Measurements from ENCODE around the gene KEAP1. TPM values are rescaled to one million over a fixed set of nuclear protein-coding genes. Genes with fewer than 3 reads are reported as not detected.
"Not testable (repeated sequence)": the region's sequence is repeated elsewhere in the genome, so short reads cannot be mapped to it uniquely, and the experiment has no call there.

KEAP1 gene
- polyA plus RNA-seq, 2 donors, result 54.2 to 63.9 TPM

GRCh38 chr19:10526887-10527286, 23.7 kb upstream of the KEAP1 start:
- H3K9me3 ChIP-seq (ENCODE audit: control insufficient read depth in 2 of 2, insufficient read depth in 1 of 2, low read depth in 1 of 2, low read length in 1 of 2); H3K4me1 ChIP-seq (ENCODE audit: control insufficient read depth in 2 of 2, insufficient read depth in 2 of 2, low read length in 1 of 2); H3K36me3 ChIP-seq (ENCODE audit: control insufficient read depth in 2 of 2, insufficient read depth in 2 of 2, low read length in 1 of 2); H3K27ac ChIP-seq (ENCODE audit: low read depth in 2 of 2, low read length in 1 of 2); H3K4me3 ChIP-seq (ENCODE audit: low read depth in 1 of 2, low read length in 2 of 2); H3K27me3 ChIP-seq (ENCODE audit: control insufficient read depth in 1 of 2, insufficient read depth in 2 of 2, low read length in 2 of 2): not testable (repeated sequence)
- WGBS, 2 donors, result 88 to 92% methylated on average over 8 of the region's 8 CpGs

GRCh38 chr19:10525636-10526035, 22.5 kb upstream of the KEAP1 start:
- Histone ChIP-seq H3K27ac (ENCODE audit: low read depth in 2 of 2, low read length in 1 of 2) (no peak overlapping the region), H3K4me3 (ENCODE audit: low read depth in 1 of 2, low read length in 2 of 2) (no peak overlapping the region), H3K4me1 (ENCODE audit: control insufficient read depth in 2 of 2, insufficient read depth in 2 of 2, low read length in 1 of 2) (peaks cover 0 to 4% of the 10 kb centered on the region in 2 donors), H3K9me3 (ENCODE audit: control insufficient read depth in 2 of 2, insufficient read depth in 1 of 2, low read depth in 1 of 2, low read length in 1 of 2) (no peaks in the 10 kb centered on the region), H3K36me3 (ENCODE audit: control insufficient read depth in 2 of 2, insufficient read depth in 2 of 2, low read length in 1 of 2) (no peaks in the 10 kb centered on the region), H3K27me3 (ENCODE audit: control insufficient read depth in 1 of 2, insufficient read depth in 2 of 2, low read length in 2 of 2) (no peaks in the 10 kb centered on the region)
- WGBS, 2 donors, result 90 to 96% methylated on average over 7 of the region's 7 CpGs

DNA sequence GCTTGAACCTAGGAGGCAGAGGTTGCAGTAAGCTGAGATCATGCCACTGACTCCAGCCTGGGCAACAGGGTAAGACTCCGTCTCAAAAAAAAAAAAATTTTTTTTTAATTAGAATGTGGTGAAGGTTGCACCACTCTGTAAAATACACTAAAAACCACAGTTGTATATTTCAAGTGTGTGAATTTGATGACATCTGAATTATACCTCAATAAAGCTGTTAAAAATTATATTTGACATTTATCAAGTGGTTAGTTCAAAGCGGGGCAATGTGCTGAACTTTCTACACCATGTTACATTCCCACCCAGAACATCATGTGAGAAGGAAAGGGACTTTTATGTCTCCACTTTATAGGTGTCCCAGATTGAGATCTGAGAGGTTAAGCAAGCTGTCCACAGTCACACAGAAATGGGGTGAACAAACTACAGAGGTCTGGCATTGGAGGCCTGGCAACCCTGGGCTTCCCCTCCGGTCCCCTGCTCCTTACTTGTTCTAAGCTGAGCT, 20.0 kb upstream of the KEAP1 start:
- Histone ChIP-seq H3K27ac (ENCODE audit: low read depth in 2 of 2, low read length in 1 of 2) (no peak overlapping the region), H3K27me3 (ENCODE audit: control insufficient read depth in 1 of 2, insufficient read depth in 2 of 2, low read length in 2 of 2) (no peaks in the 10 kb centered on the region), H3K4me3 (ENCODE audit: low read depth in 1 of 2, low read length in 2 of 2) (no peak overlapping the region), H3K4me1 (ENCODE audit: control insufficient read depth in 2 of 2, insufficient read depth in 2 of 2, low read length in 1 of 2) (peaks cover 4 to 13% of the 10 kb centered on the region in 2 donors), H3K9me3 (ENCODE audit: control insufficient read depth in 2 of 2, insufficient read depth in 1 of 2, low read depth in 1 of 2, low read length in 1 of 2) (no peaks in the 10 kb centered on the region), H3K36me3 (ENCODE audit: control insufficient read depth in 2 of 2, insufficient read depth in 2 of 2, low read length in 1 of 2) (no peaks in the 10 kb centered on the region)
- WGBS, 2 donors, result 70 to 76% methylated on average over 3 of the region's 3 CpGs

GRCh38 chr19:10521461-10522171, 18.5 kb upstream of the KEAP1 start:
- H3K9me3 ChIP-seq (ENCODE audit: control insufficient read depth in 2 of 2, insufficient read depth in 1 of 2, low read depth in 1 of 2, low read length in 1 of 2), result no peaks in the 10 kb centered on the region
- H3K27me3 ChIP-seq (ENCODE audit: control insufficient read depth in 1 of 2, insufficient read depth in 2 of 2, low read length in 2 of 2), result no peaks in the 10 kb centered on the region
- no peaks in the 10 kb centered on the region for H3K36me3 ChIP-seq (ENCODE audit: control insufficient read depth in 2 of 2, insufficient read depth in 2 of 2, low read length in 1 of 2)
- H3K27ac ChIP-seq (ENCODE audit: low read depth in 2 of 2, low read length in 1 of 2), result peak overlapping the region; percentile 69 to 90
- 44 to 57% methylated on average over 12 to 13 of the region's 13 CpGs for WGBS, 2 donors
- H3K4me3 ChIP-seq (ENCODE audit: low read depth in 1 of 2, low read length in 2 of 2), result no peak overlapping the region
- H3K4me1 ChIP-seq (ENCODE audit: control insufficient read depth in 2 of 2, insufficient read depth in 2 of 2, low read length in 1 of 2), result peaks cover 4 to 17% of the 10 kb centered on the region in 2 donors

DNA sequence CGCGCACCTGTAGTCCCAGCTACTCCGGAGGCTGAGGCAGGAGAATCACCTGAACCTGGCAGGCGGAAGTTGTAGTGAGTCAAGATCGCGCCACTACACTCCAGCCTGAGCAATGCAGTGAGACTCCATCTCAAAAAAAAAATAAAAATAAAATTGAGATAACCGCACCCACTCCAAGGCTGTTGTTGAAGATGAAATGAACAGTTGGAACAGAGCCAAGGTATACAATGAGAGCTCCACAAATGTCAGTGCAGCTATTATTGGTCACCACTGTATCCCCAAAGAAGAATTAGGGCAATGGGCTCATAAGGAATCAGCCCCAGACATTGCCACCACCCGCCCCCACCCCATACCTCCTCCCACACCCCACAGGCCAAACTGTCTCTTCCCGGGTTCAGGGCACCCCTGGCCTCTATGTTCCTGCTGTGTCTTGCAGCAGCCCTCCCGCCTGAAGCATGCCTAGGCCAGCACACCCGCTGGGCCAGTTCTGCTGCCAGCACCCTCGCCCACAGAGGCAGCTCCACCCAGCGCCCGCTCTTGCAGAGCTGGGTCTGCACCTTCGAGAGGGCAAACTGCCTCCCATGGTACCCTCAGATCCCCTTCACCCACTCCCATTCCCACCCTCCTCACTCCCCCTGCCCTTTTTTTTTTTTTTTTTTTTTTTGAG, 17.6 kb upstream of the KEAP1 start:
- Histone ChIP-seq H3K4me3 (ENCODE audit: low read depth in 1 of 2, low read length in 2 of 2) (no peak overlapping the region), H3K4me1 (ENCODE audit: control insufficient read depth in 2 of 2, insufficient read depth in 2 of 2, low read length in 1 of 2) (peaks cover 4 to 17% of the 10 kb centered on the region in 2 donors), H3K36me3 (ENCODE audit: control insufficient read depth in 2 of 2, insufficient read depth in 2 of 2, low read length in 1 of 2) (no peaks in the 10 kb centered on the region), H3K27ac (ENCODE audit: low read depth in 2 of 2, low read length in 1 of 2) (peak overlapping the region; percentile 84 to 90), H3K9me3 (ENCODE audit: control insufficient read depth in 2 of 2, insufficient read depth in 1 of 2, low read depth in 1 of 2, low read length in 1 of 2) (no peaks in the 10 kb centered on the region), H3K27me3 (ENCODE audit: control insufficient read depth in 1 of 2, insufficient read depth in 2 of 2, low read length in 2 of 2) (no peaks in the 10 kb centered on the region)
- 50 to 62% methylated on average over 15 of the region's 15 CpGs for WGBS, 2 donors

GRCh38 chr19:10519421-10519820, 16.3 kb upstream of the KEAP1 start:
- Histone ChIP-seq H3K27me3 (ENCODE audit: control insufficient read depth in 1 of 2, insufficient read depth in 2 of 2, low read length in 2 of 2) (peaks cover 0 to 1% of the 10 kb centered on the region in 2 donors), H3K27ac (ENCODE audit: low read depth in 2 of 2, low read length in 1 of 2) (peak overlapping the region; percentile 88 to 90)
- WGBS, 2 donors, result 60 to 61% methylated on average over 7 of the region's 7 CpGs

DNA sequence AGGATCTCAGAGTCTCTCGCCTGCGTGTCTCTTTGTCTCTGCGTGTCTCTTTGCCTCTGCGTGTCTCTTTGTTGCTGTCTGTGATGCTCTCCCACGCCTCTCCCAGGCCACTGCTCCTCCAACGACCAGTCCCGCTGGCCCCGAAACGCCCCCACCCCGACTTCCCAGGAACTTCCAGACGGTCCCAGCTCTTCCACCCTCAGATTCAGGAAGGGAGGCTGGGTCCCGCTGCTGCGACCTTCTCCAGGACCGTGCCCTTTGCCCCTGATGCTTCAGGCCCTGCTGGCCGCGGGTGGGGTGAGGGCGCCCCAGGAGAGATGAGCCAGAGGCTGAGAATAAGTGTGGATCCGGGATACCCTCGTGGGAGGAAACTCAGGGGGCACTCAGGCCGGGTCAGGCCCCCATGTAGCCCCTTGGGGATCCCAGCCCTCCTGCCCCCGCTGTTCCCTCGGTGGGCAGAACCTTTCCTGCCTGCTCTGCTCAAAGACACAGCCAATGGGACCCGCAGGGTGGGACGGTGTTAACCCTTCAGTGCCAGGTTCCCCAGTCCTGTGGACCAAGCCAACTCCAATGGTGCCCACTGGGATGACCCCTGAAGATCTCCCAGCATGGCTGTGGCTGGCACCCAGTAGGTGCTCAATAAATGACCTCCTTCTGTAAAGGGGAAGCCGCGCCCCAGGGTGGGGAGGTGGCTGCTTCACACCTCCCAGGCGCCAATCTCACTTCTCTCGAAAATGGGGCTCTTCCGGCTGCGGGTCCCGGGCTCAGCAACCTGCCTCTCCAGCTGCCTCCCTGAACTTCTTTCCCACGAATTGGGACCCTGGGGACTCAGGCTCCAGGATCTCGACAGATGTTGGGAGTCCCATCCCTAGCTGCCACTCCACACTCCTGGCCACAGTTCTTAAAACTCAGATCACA, 15.5 kb upstream of the KEAP1 start:
- Histone ChIP-seq H3K27ac (ENCODE audit: low read depth in 2 of 2, low read length in 1 of 2) (peak overlapping the region; percentile 88 to 90), H3K27me3 (ENCODE audit: control insufficient read depth in 1 of 2, insufficient read depth in 2 of 2, low read length in 2 of 2) (peaks cover 0 to 5% of the 10 kb centered on the region in 2 donors), H3K9me3 (ENCODE audit: control insufficient read depth in 2 of 2, insufficient read depth in 1 of 2, low read depth in 1 of 2, low read length in 1 of 2) (peaks cover 0 to 4% of the 10 kb centered on the region in 2 donors), H3K4me3 (ENCODE audit: low read depth in 1 of 2, low read length in 2 of 2) (no peak overlapping the region), H3K4me1 (ENCODE audit: control insufficient read depth in 2 of 2, insufficient read depth in 2 of 2, low read length in 1 of 2) (peaks cover 4 to 30% of the 10 kb centered on the region in 2 donors), H3K36me3 (ENCODE audit: control insufficient read depth in 2 of 2, insufficient read depth in 2 of 2, low read length in 1 of 2) (peaks cover 0 to 9% of the 10 kb centered on the region in 2 donors)
- 9 to 11% methylated on average over 33 of the region's 33 CpGs for WGBS, 2 donors

More at GRCh38 chr19:10519421-10519820, 16.3 kb upstream of the KEAP1 start:
- Histone ChIP-seq H3K4me3 (ENCODE audit: low read depth in 1 of 2, low read length in 2 of 2) (no peak overlapping the region), H3K9me3 (ENCODE audit: control insufficient read depth in 2 of 2, insufficient read depth in 1 of 2, low read depth in 1 of 2, low read length in 1 of 2) (no peaks in the 10 kb centered on the region), H3K36me3 (ENCODE audit: control insufficient read depth in 2 of 2, insufficient read depth in 2 of 2, low read length in 1 of 2) (peaks cover 0 to 2% of the 10 kb centered on the region in 2 donors), H3K4me1 (ENCODE audit: control insufficient read depth in 2 of 2, insufficient read depth in 2 of 2, low read length in 1 of 2) (peaks cover 4 to 25% of the 10 kb centered on the region in 2 donors)

- Histone ChIP-seq H3K36me3 (ENCODE audit: control insufficient read depth in 2 of 2, insufficient read depth in 2 of 2, low read length in 1 of 2) (peaks cover 0 to 9% of the 10 kb centered on the region in 2 donors), H3K27me3 (ENCODE audit: control insufficient read depth in 1 of 2, insufficient read depth in 2 of 2, low read length in 2 of 2) (peaks cover 0 to 5% of the 10 kb centered on the region in 2 donors), H3K4me1 (ENCODE audit: control insufficient read depth in 2 of 2, insufficient read depth in 2 of 2, low read length in 1 of 2) (peaks cover 4 to 30% of the 10 kb centered on the region in 2 donors), H3K27ac (ENCODE audit: low read depth in 2 of 2, low read length in 1 of 2) (peak overlapping the region; percentile 87 to 88), H3K4me3 (ENCODE audit: low read depth in 1 of 2, low read length in 2 of 2) (peak overlapping the region; percentile 55 to 67), H3K9me3 (ENCODE audit: control insufficient read depth in 2 of 2, insufficient read depth in 1 of 2, low read depth in 1 of 2, low read length in 1 of 2) (peaks cover 0 to 4% of the 10 kb centered on the region in 2 donors)
- WGBS, 2 donors, result 1% methylated on average over 23 to 27 of the region's 27 CpGs
Observed at GRCh38 chr19:10517760-10518443, 14.7 kb upstream of the KEAP1 start.
